ENCODE data around the gene PLXNB3.
"Not testable (repeated sequence)": the region's sequence is repeated elsewhere in the genome, so short reads cannot be mapped to it uniquely, and the experiment has no call there.

Gene PLXNB3

DNA sequence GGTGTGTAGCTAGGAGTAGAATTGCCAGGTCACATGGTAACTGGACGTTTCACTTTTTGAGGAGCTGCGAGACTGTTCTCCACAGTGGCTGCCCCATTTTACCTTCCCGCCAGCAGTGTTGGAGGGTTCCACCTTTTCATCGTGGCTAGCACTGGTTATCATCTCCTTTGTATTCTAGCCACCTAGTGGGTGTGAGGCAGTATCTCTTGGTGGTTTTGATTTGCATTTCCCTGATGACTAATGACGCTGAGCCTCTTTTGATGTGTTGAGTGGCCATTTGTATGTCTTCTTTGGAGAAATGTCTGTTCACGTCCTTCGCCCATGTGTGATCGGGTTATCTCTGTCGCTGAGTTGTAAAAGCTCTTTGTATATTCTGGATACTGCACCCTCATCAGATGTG is 28.8 kb upstream of the PLXNB3 start:
- H3K27me3 ChIP-seq: peaks cover 0 to 85% (median 64%) of the 10 kb centered on the region in 11 experiments; a peak in 19 of 22 replicates
- H3K4me1 ChIP-seq: peaks cover 46 to 86% (median 61%) of the 10 kb centered on the region in 10 experiments
- no peak overlapping the region for H3K27ac ChIP-seq
- H3K9ac ChIP-seq: no peak overlapping the region
- H4K20me1 ChIP-seq: peaks cover 7 to 79% (median 33%) of the 10 kb centered on the region in 11 experiments; a peak in 20 of 22 replicates
- no peak overlapping the region for H3K4me3 ChIP-seq
- H3K4me2 ChIP-seq: peak overlapping the region; percentile 17 to 66 (median 57)
- H3K36me3 ChIP-seq: peaks cover 13 to 68% (median 28%) of the 10 kb centered on the region in 11 experiments
- peaks cover 20 to 55% (median 44%) of the 10 kb centered on the region in 11 experiments for H3K9me3 ChIP-seq (replicated peaks in 1 of 11)
- TF ChIP-seq Cebpa-rat (IDR thresholded peaks at IDR 0.05): no peak

DNA sequence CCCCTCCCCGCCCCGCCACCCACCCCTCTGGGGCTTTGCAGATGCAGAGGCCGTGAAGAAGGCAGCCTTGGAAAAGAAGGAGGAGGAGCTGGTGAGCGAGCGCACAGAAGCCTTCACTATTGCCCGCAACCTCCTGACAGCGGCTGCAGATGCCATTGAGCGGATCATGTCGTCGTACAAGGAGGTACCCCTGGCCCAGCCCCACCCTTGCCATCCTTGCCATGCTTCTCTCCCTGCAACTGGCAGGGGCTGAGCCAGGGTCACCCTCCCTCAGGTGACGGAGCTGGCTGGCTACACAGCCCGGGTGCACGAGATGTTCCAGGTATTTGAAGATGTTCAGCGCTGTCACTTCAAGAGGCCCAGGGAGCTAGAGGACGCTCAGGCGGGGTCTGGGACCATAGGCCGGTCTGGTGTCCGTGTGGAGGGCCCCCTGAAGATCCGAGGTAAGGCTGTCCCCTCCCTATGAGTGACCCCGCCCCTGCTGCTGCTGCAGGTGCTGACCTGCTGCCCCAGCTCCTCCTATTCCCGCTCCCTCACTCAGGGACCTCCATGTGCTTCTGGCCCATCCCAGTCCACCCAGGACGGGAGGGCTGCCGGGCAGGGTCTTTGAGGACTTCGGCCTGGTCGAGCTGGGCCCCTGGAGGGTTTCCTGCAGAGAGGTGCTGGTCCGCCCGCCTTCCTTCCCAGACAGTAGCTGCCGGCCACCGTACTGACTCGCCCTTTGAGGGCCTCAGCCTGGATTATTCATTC is 27.8 kb upstream of the PLXNB3 start:
- H3K9me3 ChIP-seq (replicated peaks in 1 of 11): peaks cover 13 to 46% (median 35%) of the 10 kb centered on the region in 11 experiments
- TF ChIP-seq Cebpa-rat (IDR thresholded peaks at IDR 0.05): no peak

DNA sequence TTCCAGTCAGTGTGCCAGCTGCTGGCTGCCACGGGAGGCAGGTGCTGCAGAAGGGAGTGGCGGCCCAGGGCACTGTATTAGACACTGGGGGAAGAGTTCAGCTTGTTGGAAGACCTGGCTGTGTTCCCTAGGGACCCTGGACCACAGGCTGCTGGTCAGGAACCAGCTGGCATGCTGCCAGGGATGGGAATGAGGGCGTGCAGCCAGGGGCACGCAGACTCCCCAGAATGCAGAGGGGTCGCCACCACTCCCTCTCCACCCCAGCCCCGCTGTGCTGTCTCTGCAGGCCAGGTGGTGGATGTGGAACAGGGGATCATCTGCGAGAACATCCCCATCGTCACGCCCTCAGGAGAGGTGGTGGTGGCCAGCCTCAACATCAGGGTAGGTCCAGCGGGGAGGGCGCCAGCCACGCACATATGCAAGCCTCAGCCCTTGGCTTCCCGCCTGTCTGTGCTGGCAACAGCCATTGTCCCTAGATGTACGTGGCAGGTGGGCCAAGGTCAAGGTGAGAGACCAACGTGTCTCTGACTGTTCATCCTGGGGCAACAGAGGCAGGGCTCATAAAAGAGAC is 27.1 kb upstream of the PLXNB3 start:
- Histone ChIP-seq H3K27me3 (peaks cover 9 to 91% (median 60%) of the 10 kb centered on the region in 11 experiments; a peak in 20 of 22 replicates), H3K36me3 (peaks cover 0 to 66% (median 13%) of the 10 kb centered on the region in 11 experiments; a peak in 15 of 22 replicates), H3K4me2 (peak overlapping the region in 7 of 11 experiments; percentile 46 to 65 (median 59); a peak in 11 of 22 replicates), H3K9me3 (replicated peaks in 1 of 11) (peaks cover 5 to 40% (median 27%) of the 10 kb centered on the region in 11 experiments; a peak in 21 of 22 replicates), H3K9ac (peak overlapping the region in 1 of 11 experiments; percentile 44; a peak in 1 of 22 replicates), H3K27ac (no peak overlapping the region), H3K4me1 (peaks cover 30 to 83% (median 65%) of the 10 kb centered on the region in 10 experiments), H3K4me3 (no peak overlapping the region), H4K20me1 (peaks cover 12 to 92% (median 46%) of the 10 kb centered on the region in 11 experiments; a peak in 20 of 22 replicates)
- no peak for TF ChIP-seq Cebpa-rat (IDR thresholded peaks at IDR 0.05)

More for the DNA sequence above, 27.8 kb upstream of the PLXNB3 start:
- Histone ChIP-seq H3K27ac (no peak overlapping the region), H3K4me3 (no peak overlapping the region), H3K4me2 (peak overlapping the region in 10 of 11 experiments; percentile 36 to 65 (median 56); a peak in 18 of 22 replicates), H4K20me1 (peaks cover 12 to 88% (median 42%) of the 10 kb centered on the region in 11 experiments; a peak in 20 of 22 replicates), H3K36me3 (peaks cover 3 to 66% (median 19%) of the 10 kb centered on the region in 11 experiments; a peak in 17 of 22 replicates), H3K9ac (peak overlapping the region in 1 of 11 experiments; percentile 44; a peak in 1 of 22 replicates), H3K4me1 (peaks cover 36 to 86% (median 66%) of the 10 kb centered on the region in 10 experiments), H3K27me3 (peaks cover 4 to 91% (median 61%) of the 10 kb centered on the region in 11 experiments; a peak in 20 of 22 replicates)

DNA sequence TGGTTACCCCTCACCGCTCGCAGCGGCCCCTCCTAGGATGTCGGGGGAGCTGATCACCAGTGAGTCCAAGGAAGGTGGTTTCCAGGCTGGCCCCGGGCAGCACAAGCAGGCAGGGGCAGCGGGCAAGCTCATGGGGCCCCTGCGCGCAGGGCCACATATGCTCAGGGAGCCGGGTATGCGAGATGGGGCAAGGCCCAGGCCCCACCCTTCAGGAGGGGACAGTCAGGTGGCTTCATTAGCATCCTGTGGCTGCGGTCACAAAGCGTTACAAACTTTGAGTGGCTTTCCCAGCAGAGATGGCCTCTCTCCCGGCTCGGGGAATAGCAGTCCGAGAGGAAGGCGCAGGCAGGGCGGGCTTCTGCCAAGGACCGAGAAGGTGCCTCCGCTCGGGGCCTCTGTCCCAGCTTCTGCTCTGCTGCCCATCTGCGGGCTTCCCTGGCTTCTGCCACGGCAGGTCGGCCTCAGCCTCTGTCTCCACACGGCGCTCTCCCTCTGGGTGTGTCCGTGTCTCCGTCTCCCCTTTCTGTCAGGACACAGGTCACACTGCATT is 25.9 kb upstream of the PLXNB3 start:
- no peak for TF ChIP-seq Cebpa-rat (IDR thresholded peaks at IDR 0.05)
- H3K36me3 ChIP-seq: peaks cover 0 to 64% (median 13%) of the 10 kb centered on the region in 11 experiments; a peak in 14 of 22 replicates
- H3K4me1 ChIP-seq: peaks cover 27 to 82% (median 70%) of the 10 kb centered on the region in 10 experiments
- peaks cover 9 to 87% (median 53%) of the 10 kb centered on the region in 11 experiments; a peak in 20 of 22 replicates for H3K27me3 ChIP-seq
- H3K9ac ChIP-seq: no peak overlapping the region
- no peak overlapping the region for H3K4me2 ChIP-seq
- H4K20me1 ChIP-seq: peaks cover 12 to 91% (median 51%) of the 10 kb centered on the region in 11 experiments; a peak in 20 of 22 replicates
- peaks cover 0 to 33% (median 19%) of the 10 kb centered on the region in 11 experiments; a peak in 14 of 22 replicates for H3K9me3 ChIP-seq (replicated peaks in 1 of 11)
- no peak overlapping the region for H3K27ac ChIP-seq
- no peak overlapping the region for H3K4me3 ChIP-seq

DNA sequence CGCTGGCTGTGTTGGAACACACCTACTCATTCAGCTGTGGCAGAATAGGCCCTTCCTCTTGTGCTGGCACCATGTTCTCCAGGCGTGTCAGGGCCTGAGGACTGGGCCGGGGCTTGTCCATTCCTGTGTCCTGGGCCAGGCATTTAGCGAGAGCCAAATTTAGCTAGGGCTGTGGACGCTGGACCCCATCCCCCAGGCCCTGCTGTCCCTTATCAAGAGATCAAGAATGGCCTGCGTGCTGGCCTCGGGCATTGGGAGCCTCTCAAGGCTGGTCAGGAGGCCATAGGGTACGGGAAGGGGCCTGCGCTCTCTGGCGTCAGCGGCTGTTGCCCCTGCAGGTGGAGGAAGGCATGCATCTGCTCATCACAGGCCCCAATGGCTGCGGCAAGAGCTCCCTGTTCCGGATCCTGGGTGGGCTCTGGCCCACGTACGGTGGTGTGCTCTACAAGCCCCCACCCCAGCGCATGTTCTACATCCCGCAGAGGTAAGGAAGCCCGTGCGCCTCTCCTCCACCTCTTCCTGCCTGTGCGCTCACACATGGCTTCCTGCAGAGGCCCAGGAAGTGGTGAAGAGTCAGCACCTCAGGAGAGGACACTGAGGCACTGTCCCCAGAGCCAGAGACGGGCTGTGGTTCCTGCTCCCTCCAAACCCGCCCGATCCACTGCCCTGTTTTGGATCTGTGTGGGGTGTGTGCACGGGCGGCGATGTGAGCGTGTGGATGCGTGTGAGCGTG is 24.1 kb upstream of the PLXNB3 start:
- Histone ChIP-seq H3K4me3 (no peak overlapping the region), H3K27me3 (peaks cover 9 to 81% (median 53%) of the 10 kb centered on the region in 11 experiments; a peak in 20 of 22 replicates), H3K9ac (0 out of 22 replicates have a peak overlapping the region, but pooled peaks of 1 of the 11 experiments have one; percentile 10), H4K20me1 (peaks cover 12 to 92% (median 36%) of the 10 kb centered on the region in 11 experiments; a peak in 20 of 22 replicates), H3K36me3 (peaks cover 0 to 46% (median 8%) of the 10 kb centered on the region in 11 experiments; a peak in 12 of 22 replicates), H3K4me2 (peak overlapping the region in 9 of 11 experiments; percentile 59 to 79 (median 68); a peak in 18 of 22 replicates), H3K9me3 (replicated peaks in 1 of 11) (peaks cover 0 to 18% (median 4%) of the 10 kb centered on the region in 11 experiments; a peak in 11 of 22 replicates), H3K27ac (no peak overlapping the region), H3K4me1 (peaks cover 35 to 92% (median 79%) of the 10 kb centered on the region in 10 experiments)
- no peak for TF ChIP-seq Cebpa-rat (IDR thresholded peaks at IDR 0.05)

DNA sequence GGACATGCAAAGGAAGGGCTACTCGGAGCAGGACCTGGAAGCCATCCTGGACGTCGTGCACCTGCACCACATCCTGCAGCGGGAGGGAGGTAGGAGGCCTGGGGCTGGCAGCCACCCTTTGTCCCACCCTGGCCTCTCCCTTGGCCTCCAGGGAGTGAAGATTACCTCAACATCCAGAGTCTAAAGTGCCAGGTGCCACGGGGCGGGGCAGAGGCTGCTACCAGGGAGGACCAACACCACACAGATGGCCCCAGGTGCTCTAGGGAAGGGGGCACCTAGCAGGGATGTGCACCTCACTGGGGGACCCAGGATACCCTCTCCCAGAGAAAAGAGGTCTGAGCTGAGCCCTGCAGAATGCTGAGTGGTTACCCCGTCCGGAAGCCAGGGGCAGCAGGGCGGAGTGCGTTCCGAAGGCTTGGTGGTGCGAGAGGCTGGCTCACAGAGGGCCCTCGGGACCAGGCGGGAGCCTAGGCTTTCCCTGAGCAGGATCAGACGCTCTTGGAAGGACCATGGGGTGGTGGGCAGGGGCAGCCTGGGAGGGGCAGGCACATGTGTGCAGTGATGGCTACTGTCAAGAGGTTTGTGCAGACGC is 23.3 kb upstream of the PLXNB3 start:
- Histone ChIP-seq H3K9me3 (replicated peaks in 1 of 11) (peaks cover 0 to 10% (median 0%) of the 10 kb centered on the region in 11 experiments; a peak in 5 of 22 replicates), H4K20me1 (peaks cover 12 to 84% (median 35%) of the 10 kb centered on the region in 11 experiments; a peak in 20 of 22 replicates), H3K4me3 (no peak overlapping the region), H3K27me3 (peaks cover 9 to 73% (median 45%) of the 10 kb centered on the region in 11 experiments; a peak in 20 of 22 replicates), H3K4me2 (peak overlapping the region in 9 of 11 experiments; percentile 59 to 79 (median 68); a peak in 17 of 22 replicates), H3K36me3 (peaks cover 0 to 46% (median 8%) of the 10 kb centered on the region in 11 experiments; a peak in 12 of 22 replicates), H3K27ac (no peak overlapping the region), H3K4me1 (peaks cover 27 to 88% (median 71%) of the 10 kb centered on the region in 10 experiments), H3K9ac (no peak overlapping the region)
- TF ChIP-seq Cebpa-rat (IDR thresholded peaks at IDR 0.05): no peak

DNA sequence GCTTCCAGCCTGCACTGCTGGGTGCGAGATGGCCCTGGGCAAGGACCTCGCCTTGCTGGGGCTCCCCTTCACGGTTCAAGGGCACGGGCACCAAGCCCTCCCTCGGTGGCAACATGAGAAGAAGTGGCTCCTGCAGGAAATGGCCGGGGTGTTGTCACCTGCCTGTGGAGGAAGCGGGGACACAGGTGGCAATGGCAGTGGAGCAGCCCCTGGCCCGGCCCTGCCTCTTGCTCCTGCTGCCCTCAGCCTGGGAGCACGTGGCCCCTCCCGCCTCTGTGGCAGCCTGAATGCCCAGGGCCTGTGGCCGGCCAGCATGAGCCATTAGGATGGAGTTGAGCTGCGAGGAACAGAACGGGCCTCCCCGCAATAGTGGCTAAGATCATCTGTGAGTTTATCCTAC is 22.6 kb upstream of the PLXNB3 start:
- Histone ChIP-seq H3K27ac (no peak overlapping the region), H3K4me2 (peak overlapping the region in 6 of 11 experiments; percentile 7 to 69 (median 62); a peak in 8 of 22 replicates), H3K36me3 (peaks cover 0 to 41% (median 7%) of the 10 kb centered on the region in 11 experiments; a peak in 12 of 22 replicates), H3K4me1 (peaks cover 26 to 82% (median 64%) of the 10 kb centered on the region in 10 experiments), H4K20me1 (peaks cover 5 to 77% (median 31%) of the 10 kb centered on the region in 11 experiments; a peak in 20 of 22 replicates), H3K9me3 (replicated peaks in 1 of 11) (peaks cover 0 to 9% (median 0%) of the 10 kb centered on the region in 11 experiments; a peak in 5 of 22 replicates), H3K27me3 (peaks cover 9 to 69% (median 40%) of the 10 kb centered on the region in 11 experiments; a peak in 20 of 22 replicates), H3K4me3 (no peak overlapping the region), H3K9ac (no peak overlapping the region)
- no peak for TF ChIP-seq Cebpa-rat (IDR thresholded peaks at IDR 0.05)

DNA sequence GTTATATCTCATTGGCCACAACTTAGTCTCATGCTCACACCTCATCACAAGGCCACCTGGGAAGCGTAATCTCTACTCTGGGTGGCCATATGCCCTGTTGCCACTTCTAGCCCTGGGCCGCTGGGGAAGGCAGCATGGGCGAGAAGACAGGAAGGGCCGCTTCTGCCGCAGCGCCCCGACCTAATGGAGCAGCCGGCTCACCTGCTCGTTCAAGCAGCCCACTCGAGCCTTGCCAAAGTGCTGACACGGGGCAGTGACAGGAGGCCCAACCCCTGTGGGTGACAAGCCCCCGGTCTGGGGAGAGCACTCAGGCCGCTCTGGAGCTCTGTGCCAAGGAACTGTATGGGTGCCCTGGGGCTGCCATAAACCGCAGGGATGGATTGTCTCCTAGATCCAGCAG is 21.9 kb upstream of the PLXNB3 start:
- not testable (repeated sequence) for H3K27ac ChIP-seq

DNA sequence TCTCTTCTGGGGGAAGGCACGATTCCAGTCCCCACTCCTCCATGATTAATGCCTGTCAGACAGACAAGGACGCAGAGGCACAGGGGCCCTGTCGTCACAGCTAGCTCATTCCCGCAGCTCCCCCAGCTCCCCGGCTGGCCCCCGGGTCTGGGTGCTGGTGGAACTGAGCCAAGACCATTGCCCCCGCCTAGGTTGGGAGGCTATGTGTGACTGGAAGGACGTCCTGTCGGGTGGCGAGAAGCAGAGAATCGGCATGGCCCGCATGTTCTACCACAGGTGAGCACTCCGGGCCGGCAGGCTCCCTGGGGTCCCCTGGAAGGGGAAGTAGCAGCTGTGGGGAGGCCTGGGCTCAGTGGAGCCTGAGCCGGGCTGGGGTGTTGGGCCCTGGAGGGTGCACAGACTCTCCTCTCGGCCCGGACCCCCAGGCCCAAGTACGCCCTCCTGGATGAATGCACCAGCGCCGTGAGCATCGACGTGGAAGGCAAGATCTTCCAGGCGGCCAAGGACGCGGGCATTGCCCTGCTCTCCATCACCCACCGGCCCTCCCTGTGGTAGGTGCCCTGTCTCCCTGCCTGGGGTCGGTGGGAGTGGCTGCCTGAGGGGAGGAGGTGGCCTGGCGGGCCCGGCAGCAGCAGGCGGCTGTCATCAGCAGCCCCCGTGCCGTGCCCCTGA is 21.1 kb upstream of the PLXNB3 start:
- Histone ChIP-seq H3K36me3 (peaks cover 0 to 26% (median 0%) of the 10 kb centered on the region in 11 experiments; a peak in 4 of 22 replicates), H3K27me3 (peaks cover 9 to 66% (median 35%) of the 10 kb centered on the region in 11 experiments; a peak in 20 of 22 replicates), H3K4me2 (peak overlapping the region; percentile 48 to 75 (median 67)), H4K20me1 (peaks cover 0 to 62% (median 21%) of the 10 kb centered on the region in 11 experiments; a peak in 15 of 22 replicates), H3K9ac (0 out of 22 replicates have a peak overlapping the region, but pooled peaks of 2 of the 11 experiments have one; percentile 8 to 13), H3K4me1 (peaks cover 26 to 67% (median 56%) of the 10 kb centered on the region in 10 experiments)
- H3K9me3 ChIP-seq (replicated peaks in 1 of 11); H3K4me3 ChIP-seq; H3K27ac ChIP-seq: not testable (repeated sequence)

More for the DNA sequence above, 21.9 kb upstream of the PLXNB3 start:
- peak overlapping the region in 8 of 11 experiments; percentile 16 to 73 (median 68); a peak in 12 of 22 replicates for H3K4me2 ChIP-seq
- not testable (repeated sequence) for H3K4me3 ChIP-seq; H3K9ac ChIP-seq; H3K9me3 ChIP-seq (replicated peaks in 1 of 11)
- peaks cover 26 to 76% (median 58%) of the 10 kb centered on the region in 10 experiments for H3K4me1 ChIP-seq
- H4K20me1 ChIP-seq: peaks cover 0 to 70% (median 24%) of the 10 kb centered on the region in 11 experiments; a peak in 17 of 22 replicates
- peaks cover 9 to 67% (median 34%) of the 10 kb centered on the region in 11 experiments; a peak in 19 of 22 replicates for H3K27me3 ChIP-seq
- peaks cover 0 to 35% (median 2%) of the 10 kb centered on the region in 11 experiments; a peak in 11 of 22 replicates for H3K36me3 ChIP-seq
